Vagina (tissue), 2 donors: ENCODE data around the gene C9orf152. TPM values are rescaled to one million over a fixed set of nuclear protein-coding genes. Genes with fewer than 3 reads are reported as not detected.
"Not testable (repeated sequence)": the region's sequence is repeated elsewhere in the genome, so short reads cannot be mapped to it uniquely, and the experiment has no call there.

ENCODE experiments used
- DNase-seq, 2 donors: peaks; one replicate each; pipeline ENCODE4 v3.0.0-alpha.2; 2017; ENCODE audit errors: extremely low spot score in 2 of 2
- H3K27ac ChIP-seq: fragments of 200-600 bp; sonication (generic); one replicate; pipeline ENCODE4 v1.5.1; 2019
- H3K27me3 ChIP-seq: fragments of 200-600 bp; sonication (generic); one replicate; pipeline ENCODE4 v1.5.1; 2019
- H3K36me3 ChIP-seq, 2 donors: fragments of 200-600 bp; sonication (generic); one replicate each; pipeline ENCODE4 v1.5.1; 2017 to 2019
- H3K4me1 ChIP-seq: fragments of 200-600 bp; sonication (generic); one replicate; pipeline ENCODE4 v1.5.1; 2019
- H3K4me3 ChIP-seq, 2 donors: fragments of 200-600 bp; sonication (generic); 1 replicate in 1 of 2; 2 replicates in 1 of 2; pipeline ENCODE4 v1.5.1; 2016 to 2019
- H3K9me3 ChIP-seq: fragments of 200-600 bp; sonication (generic); one replicate; pipeline ENCODE4 v1.5.1; 2019
- CTCF ChIP-seq, 3 experiments: fragments of 450-650 bp in 2 of 3; fragments of 200-600 bp in 1 of 3; sonication (generic) in 1 of 3; IDR thresholded peaks; one replicate each; pipeline ENCODE4 v1.5.1; 2017 to 2019; ENCODE audit warnings: antibody characterized with exemption in 3 of 3, mild to moderate bottlenecking in 2 of 3, moderate library complexity in 2 of 3
- POLR2A ChIP-seq, 2 donors: fragments of 450-650 bp; IDR thresholded peaks; one replicate each; pipeline ENCODE4 v1.6.1; 2017; ENCODE audit warnings: antibody characterized with exemption in 2 of 2, mild to moderate bottlenecking in 2 of 2, moderate library complexity in 2 of 2
- POLR2AphosphoS5 ChIP-seq, 2 donors: sonication (generic); formaldehyde crosslinking; IDR thresholded peaks; one replicate each; pipeline ENCODE4 v1.9.0; 2017; ENCODE audit warnings: antibody characterized with exemption in 2 of 2, mild to moderate bottlenecking in 2 of 2, low read depth in 1 of 2; ENCODE audit not compliant: insufficient read depth in 1 of 2
- intact Hi-C: fragments of 100-400 bp; cut with DNase I; formaldehyde crosslinking; loops from one replicate; pipeline ENCODE4 v1.15.1; 2023
- total RNA-seq: library from RNA; depleted of rRNA; stranded (reverse); fragments of >200 nt; gene quantifications from one replicate; pipeline ENCODE4 v1.2.3, GENCODE V29; 2016

The C9orf152 gene
- total RNA-seq, 1 donor from 2014 or later = 0.49 TPM

- Histone ChIP-seq H3K4me1 (no peaks in the 10 kb centered on the region), H3K27me3 (no peaks in the 10 kb centered on the region), H3K4me3 (no peak overlapping the region), H3K9me3 (no peaks in the 10 kb centered on the region), H3K36me3 (no peaks in the 10 kb centered on the region), H3K27ac (no peak overlapping the region)
- intact Hi-C loops = no loop called here
- TF ChIP-seq CTCF (IDR thresholded peaks at IDR 0.05) (no peak), POLR2AphosphoS5 (IDR thresholded peaks at IDR 0.05; ENCODE audit: insufficient read depth in 1 of 2, low read depth in 1 of 2) (no peak), POLR2A (IDR thresholded peaks at IDR 0.05) (no peak)
- no peak for DNase-seq
Measured at GRCh38 chr9:110198357-110198756, 9.6 kb downstream of the C9orf152 start.

- peaks cover 1% of the 10 kb centered on the region for H3K4me1 ChIP-seq
- H3K9me3 ChIP-seq = no peaks in the 10 kb centered on the region
- intact Hi-C loops = no loop called here
- no peak for DNase-seq
- TF ChIP-seq POLR2A (IDR thresholded peaks at IDR 0.05) (no peak), POLR2AphosphoS5 (IDR thresholded peaks at IDR 0.05; ENCODE audit: insufficient read depth in 1 of 2, low read depth in 1 of 2) (no peak), CTCF (IDR thresholded peaks at IDR 0.05) (no peak)
- H3K4me3 ChIP-seq = no peak overlapping the region
- no peak overlapping the region for H3K27ac ChIP-seq
- no peaks in the 10 kb centered on the region for H3K27me3 ChIP-seq
- no peaks in the 10 kb centered on the region for H3K36me3 ChIP-seq
Measured at GRCh38 chr9:110197330-110198187, 10.4 kb downstream of the C9orf152 start.

GRCh38 chr9:110196084-110196499 is 11.9 kb downstream of the C9orf152 start:
- H3K36me3 ChIP-seq, H3K4me1 ChIP-seq, H3K9me3 ChIP-seq, H3K27ac ChIP-seq, DNase-seq, H3K4me3 ChIP-seq, H3K27me3 ChIP-seq, intact Hi-C loops: not testable (repeated sequence)

GRCh38 chr9:110192531-110193261 is 15.3 kb downstream of the C9orf152 start:
- Histone ChIP-seq H3K36me3 (no peaks in the 10 kb centered on the region), H3K27me3 (no peaks in the 10 kb centered on the region), H3K27ac (peak overlapping the region; percentile 83), H3K4me3 (no peak overlapping the region), H3K9me3 (no peaks in the 10 kb centered on the region), H3K4me1 (peaks cover 23% of the 10 kb centered on the region)
- DNase-seq = no peak
- TF ChIP-seq POLR2A (IDR thresholded peaks at IDR 0.05) (no peak), POLR2AphosphoS5 (IDR thresholded peaks at IDR 0.05; ENCODE audit: insufficient read depth in 1 of 2, low read depth in 1 of 2) (peak in 1 of 2 donors; percentile 43), CTCF (IDR thresholded peaks at IDR 0.05) (no peak)
- intact Hi-C loops = no loop called here

GRCh38 chr9:110191615-110192014 is 16.3 kb downstream of the C9orf152 start:
- intact Hi-C loops = no loop called here
- no peak for DNase-seq
- Histone ChIP-seq H3K27me3 (no peaks in the 10 kb centered on the region), H3K4me3 (no peak overlapping the region), H3K4me1 (peaks cover 27% of the 10 kb centered on the region), H3K36me3 (no peaks in the 10 kb centered on the region), H3K9me3 (no peaks in the 10 kb centered on the region), H3K27ac (peak overlapping the region; percentile 83)
- no peak for TF ChIP-seq POLR2AphosphoS5 (IDR thresholded peaks at IDR 0.05; ENCODE audit: insufficient read depth in 1 of 2, low read depth in 1 of 2)
- no peak for TF ChIP-seq CTCF (IDR thresholded peaks at IDR 0.05)
- TF ChIP-seq POLR2A (IDR thresholded peaks at IDR 0.05) = no peak
